ENCODE data around the gene WIZ. TPM values are rescaled to one million over a fixed set of nuclear protein-coding genes. Genes with fewer than 3 reads are reported as not detected.
A peak's percentile ranks its signal among the peaks of the same experiment; 100 is the strongest.

The WIZ gene
- total and polyA plus RNA-seq, 9 of the 15 experiments (the other 6 are each of a cell fraction or from before 2014, with no cell fraction given), result 0.06 to 37.5 (median 4.8) TPM

GRCh38 chr19:15448778-15449619 is 757 bp downstream of the WIZ start:
- DNase-seq (ENCODE audit: extremely low read depth in 1 of 4, low spot score in 3 of 4) (peak in 3 of 4 experiments; percentile 26 to 56 (median 53)), ATAC-seq (no peak), FAIRE-seq (peak; percentile 29)
- no peaks in the 10 kb centered on the region for H3K9me1 ChIP-seq (ENCODE audit: control insufficient read depth, insufficient read depth, low read length)
- in situ Hi-C loops (cut with MboI), result no loop called here
- no TSS peak for BruUV-seq (replicated peaks)
- H3K27me3 ChIP-seq (ENCODE audit: control insufficient read depth in 2 of 2, insufficient read depth in 2 of 2, low read length in 2 of 2), result peaks cover 5 to 37% of the 10 kb centered on the region in 2 experiments; a peak in 2 of 5 replicates
- no peak overlapping the region for H3K27ac ChIP-seq (ENCODE audit: extremely low read depth, low read depth, low read length)
- CTCF ChIA-PET (ENCODE audit: low intra/inter-chr PET ratio), result no interaction called here
- intact Hi-C loops (cut with micrococcal nuclease), result no loop called here
- peak overlapping the region; percentile 41 for H3K4me3 ChIP-seq
- H4K20me1 ChIP-seq (replicated peaks; ENCODE audit: control insufficient read depth, insufficient read depth, low read length), result peaks cover 2% of the 10 kb centered on the region; the same call in 1 of the 2 replicates
- peak overlapping the region; percentile 55 for H2AFZ ChIP-seq (ENCODE audit: low read depth, low read length)
- peak overlapping the region in 1 of 2 experiments; percentile 75; a peak in 3 of 4 replicates for H3K9ac ChIP-seq (ENCODE audit: insufficient read depth in 1 of 2, low read depth in 2 of 2, low read length in 2 of 2)
- H3K36me3 ChIP-seq (ENCODE audit: control insufficient read depth, insufficient read depth, low read length), result no peaks in the 10 kb centered on the region
- H3K79me2 ChIP-seq (ENCODE audit: control insufficient read depth, insufficient read depth, low read length), result no peaks in the 10 kb centered on the region
- H3K4me2 ChIP-seq (ENCODE audit: insufficient read depth, low read length), result peak overlapping the region; percentile 46; the same call in 1 of the 2 replicates
- WGBS (ENCODE audit: insufficient coverage, low coverage, missing lambda C conversion rate), result 3% methylated on average over 18 of the region's 43 CpGs
- no peaks in the 10 kb centered on the region for H3K9me3 ChIP-seq (replicated peaks; ENCODE audit: control insufficient read depth, insufficient read depth, low read depth, low read length)
- peaks cover 29 to 45% of the 10 kb centered on the region in 2 experiments for H3K4me1 ChIP-seq (replicated peaks in 1 of 2; ENCODE audit: control insufficient read depth in 2 of 2, insufficient read depth in 2 of 2, low read length in 2 of 2)
- POLR2A ChIA-PET, result no interaction called here
- peak in 1 of 2 experiments; percentile 33; a peak in 1 of 4 replicates for TF ChIP-seq MLLT1 (IDR thresholded peaks at IDR 0.05)
- no peak for TF ChIP-seq ZNF224 (CRISPR knock-in tag; IDR thresholded peaks at IDR 0.05)
- peak; percentile 29; the same call in 1 of the 2 replicates for TF ChIP-seq ZEB2 (IDR thresholded peaks at IDR 0.05)
- TF ChIP-seq ZBTB7A (IDR thresholded peaks at IDR 0.05; ENCODE audit: borderline replicate concordance, control insufficient read depth, low read depth, low read length), result peak; percentile 88
- peak; percentile 51; the same call in 1 of the 2 replicates for TF ChIP-seq MTA1 (IDR thresholded peaks at IDR 0.05; ENCODE audit: borderline replicate concordance)
- TF ChIP-seq PTTG1 (tag; IDR thresholded peaks at IDR 0.05; ENCODE audit: low read depth), result no peak
- TF ChIP-seq BCOR (IDR thresholded peaks at IDR 0.05), result peak; percentile 9
- no peak for TF ChIP-seq MTA3 (IDR thresholded peaks at IDR 0.05; ENCODE audit: borderline replicate concordance)
- TF ChIP-seq MECOM (CRISPR knock-in tag; IDR thresholded peaks at IDR 0.05), result no peak
- no peak for TF ChIP-seq UBTF (IDR thresholded peaks at IDR 0.05; ENCODE audit: borderline replicate concordance in 1 of 2, low read depth in 2 of 2, low read length in 2 of 2)
- no peak for TF ChIP-seq PATZ1 (CRISPR knock-in tag; IDR thresholded peaks at IDR 0.05; ENCODE audit: borderline replicate concordance)
- peak; percentile 39; the same call in 1 of the 2 replicates for TF ChIP-seq ZNF740 (CRISPR knock-in tag; IDR thresholded peaks at IDR 0.05)
- TF ChIP-seq ZNF740 (tag; IDR thresholded peaks at IDR 0.05), result no peak
- peak; percentile 65 for TF ChIP-seq GATAD2A (IDR thresholded peaks at IDR 0.05)

Measured in K562 (cell line).